Measurements from ENCODE around the gene SNRNP35.

- no peak for TF ChIP-seq EZH2 (IDR thresholded peaks at IDR 0.05; ENCODE audit: insufficient read depth, low read length)
- TF ChIP-seq, protein P1, sequence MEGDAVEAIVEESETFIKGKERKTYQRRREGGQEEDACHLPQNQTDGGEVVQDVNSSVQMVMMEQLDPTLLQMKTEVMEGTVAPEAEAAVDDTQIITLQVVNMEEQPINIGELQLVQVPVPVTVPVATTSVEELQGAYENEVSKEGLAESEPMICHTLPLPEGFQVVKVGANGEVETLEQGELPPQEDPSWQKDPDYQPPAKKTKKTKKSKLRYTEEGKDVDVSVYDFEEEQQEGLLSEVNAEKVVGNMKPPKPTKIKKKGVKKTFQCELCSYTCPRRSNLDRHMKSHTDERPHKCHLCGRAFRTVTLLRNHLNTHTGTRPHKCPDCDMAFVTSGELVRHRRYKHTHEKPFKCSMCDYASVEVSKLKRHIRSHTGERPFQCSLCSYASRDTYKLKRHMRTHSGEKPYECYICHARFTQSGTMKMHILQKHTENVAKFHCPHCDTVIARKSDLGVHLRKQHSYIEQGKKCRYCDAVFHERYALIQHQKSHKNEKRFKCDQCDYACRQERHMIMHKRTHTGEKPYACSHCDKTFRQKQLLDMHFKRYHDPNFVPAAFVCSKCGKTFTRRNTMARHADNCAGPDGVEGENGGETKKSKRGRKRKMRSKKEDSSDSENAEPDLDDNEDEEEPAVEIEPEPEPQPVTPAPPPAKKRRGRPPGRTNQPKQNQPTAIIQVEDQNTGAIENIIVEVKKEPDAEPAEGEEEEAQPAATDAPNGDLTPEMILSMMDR (IDR thresholded peaks at IDR 0.05; ENCODE audit: insufficient read depth, low read depth, low read length): no peak
Observed at GRCh38 chr12:123485756-123486155, 27.8 kb downstream of the SNRNP35 start.

Data from astrocyte (in vitro differentiated cells and primary cell).